Activated CD4-positive, alpha-beta T cell treated with anti-CD3 and anti-CD28 coated beads for 36 hours (primary cell): ENCODE data around the gene BICD1. TPM values are rescaled to one million over a fixed set of nuclear protein-coding genes. Genes with fewer than 3 reads are reported as not detected.

Experiments
- ATAC-seq: fragments of 200-7000 bp; cut with Tn5 transposase; one replicate; pipeline ENCODE4 v1.10.0; 2021; ENCODE audit warnings: mild to moderate bottlenecking, moderate library complexity
- CTCF ChIA-PET: fragments of 350-600 bp; sonication (Branson Sonifier 250); formaldehyde crosslinking; loops from one replicate; lab custom pipeline; 2021; ENCODE audit warnings: antibody characterized with exemption; lab: Charles Lee
- POLR2A ChIA-PET: fragments of 350-600 bp; sonication (Branson Sonifier 250); formaldehyde crosslinking; loops from one replicate; lab custom pipeline; 2021; ENCODE audit warnings: antibody characterized with exemption, inconsistent platforms; lab: Charles Lee
- DNase-seq: peaks from one replicate; pipeline ENCODE4 v3.0.0-alpha.2; 2020
- H3K27ac Mint-ChIP-seq: one replicate; pipeline ENCODE4 v1.8.0; 2021; ENCODE audit warnings: mixed read lengths
- H3K27me3 Mint-ChIP-seq: one replicate; pipeline ENCODE4 v1.8.0; 2021; ENCODE audit warnings: mixed read lengths
- H3K36me3 Mint-ChIP-seq: one replicate; pipeline ENCODE4 v1.8.0; 2021; ENCODE audit warnings: low read depth, mixed read lengths
- H3K4me1 Mint-ChIP-seq: one replicate; pipeline ENCODE4 v1.8.0; 2021; ENCODE audit warnings: mixed read lengths
- H3K4me3 Mint-ChIP-seq: one replicate; pipeline ENCODE4 v1.8.0; 2021; ENCODE audit warnings: mild to moderate bottlenecking, moderate library complexity, mixed read lengths
- H3K9me3 Mint-ChIP-seq: one replicate; pipeline ENCODE4 v1.8.0; 2021; ENCODE audit warnings: low read depth, mixed read lengths
- intact Hi-C, 2 experiments: fragments of 100-400 bp; cut with DNase I in 1 of 2; cut with micrococcal nuclease in 1 of 2; formaldehyde crosslinking; loops; one replicate each; pipeline versions ENCODE4 v1.14.2 to v1.15.1; 2022 to 2024; cut with DNase I, micrococcal nuclease
- total RNA-seq, 2 experiments: library from RNA; stranded (reverse); gene quantifications; one replicate each; pipeline ENCODE4 v1.2.3, GENCODE V29; 2021

Gene BICD1
- total RNA-seq, 2 experiments from 2014 or later: 12.7 to 15.1 TPM

DNA sequence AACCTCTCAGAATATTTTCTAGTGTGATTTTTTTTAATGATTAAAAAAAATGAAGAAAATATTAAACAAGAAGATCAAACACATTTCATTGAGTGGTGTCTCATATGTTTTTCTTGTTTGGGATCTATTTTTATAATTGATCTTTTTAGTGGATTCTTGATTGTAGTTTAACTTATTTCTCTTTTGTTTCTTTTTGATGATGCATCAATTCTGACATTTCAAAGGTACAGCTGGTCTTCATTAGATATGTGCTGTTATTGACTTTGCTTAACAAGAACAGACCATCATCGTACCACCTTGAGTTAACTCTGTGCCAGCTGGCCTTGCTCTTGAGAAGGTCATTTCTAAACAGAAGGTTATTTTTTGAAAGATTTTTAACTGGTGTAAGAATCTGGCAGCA lies 246.9 kb downstream of the BICD1 start:
- Mint-ChIP-seq H3K9me3 (no peaks in the 10 kb centered on the region), H3K27ac (no peak overlapping the region), H3K4me3 (no peak overlapping the region), H3K36me3 (no peaks in the 10 kb centered on the region), H3K27me3 (no peaks in the 10 kb centered on the region), H3K4me1 (no peaks in the 10 kb centered on the region)
- POLR2A ChIA-PET: no interaction called here
- ATAC-seq (no peak), DNase-seq (no peak)
- CTCF ChIA-PET: no interaction called here
- intact Hi-C loops: no loop called here

DNA sequence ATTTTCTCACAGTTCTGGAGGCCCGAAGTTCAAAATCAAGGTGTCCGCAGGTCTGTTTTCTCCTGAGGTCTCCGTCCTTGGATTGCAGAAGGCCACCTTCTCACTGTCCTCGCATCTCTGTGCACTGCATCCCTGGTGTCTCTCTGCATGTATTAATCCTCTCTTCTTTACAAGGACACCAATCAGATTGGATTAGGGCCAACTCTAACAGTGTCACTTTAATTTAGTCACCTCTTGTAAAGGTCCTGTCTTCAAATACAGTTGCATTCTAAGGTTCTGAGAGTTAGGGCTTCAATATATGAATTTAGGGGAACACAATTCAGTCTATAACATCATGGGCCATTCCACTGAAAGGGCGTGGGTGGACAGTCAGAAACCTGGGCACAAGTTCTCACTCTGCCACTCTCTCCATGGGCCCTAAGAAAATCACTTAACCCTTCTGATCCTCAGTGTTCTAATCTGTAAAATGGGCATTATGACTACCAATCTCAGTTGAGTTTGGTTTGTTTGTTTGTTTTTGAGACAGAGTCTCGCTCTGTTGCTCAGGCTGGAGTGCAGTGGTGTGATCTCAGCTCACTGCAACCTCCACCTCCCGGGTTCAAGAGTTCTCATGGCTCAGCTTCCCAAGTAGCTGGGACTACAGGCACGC lies 251.1 kb downstream of the BICD1 start:
- Mint-ChIP-seq H3K4me1 (no peaks in the 10 kb centered on the region), H3K27me3 (no peaks in the 10 kb centered on the region), H3K4me3 (no peak overlapping the region), H3K9me3 (no peaks in the 10 kb centered on the region), H3K27ac (no peak overlapping the region), H3K36me3 (no peaks in the 10 kb centered on the region)
- ChIA-PET POLR2A (no interaction called here), CTCF (no interaction called here)
- ATAC-seq (no peak), DNase-seq (no peak)
- intact Hi-C loops: no loop called here

DNA sequence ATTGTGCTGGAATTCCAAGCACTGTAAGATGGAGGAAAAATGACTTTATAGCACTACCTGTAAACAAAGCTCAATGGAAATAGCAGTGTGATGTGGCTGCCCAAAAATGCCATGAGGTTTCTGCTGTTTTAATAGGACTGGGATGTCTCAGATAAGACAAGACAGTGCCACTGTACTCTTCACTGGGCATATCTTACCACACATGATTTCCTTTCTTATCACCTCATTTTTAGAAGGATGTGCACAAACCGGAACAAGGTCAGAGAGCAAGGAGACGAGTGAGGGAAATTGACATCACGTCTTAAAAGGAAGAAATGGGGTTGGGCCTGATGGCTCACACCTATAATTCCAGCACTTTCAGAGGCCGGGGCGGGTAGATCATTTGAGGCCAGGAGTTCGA lies 254.3 kb downstream of the BICD1 start:
- intact Hi-C loops: loop anchor here in 1 of 2 experiments (10.0 kb wide), 1 partner anchor 314 kb away; the partner anchor contains the start of gene DNM1L
- no peaks in the 10 kb centered on the region for H3K27me3 Mint-ChIP-seq
- CTCF ChIA-PET: interaction anchor here (0.6 kb wide), 1 partner anchor 199 kb away, joined by 3 read pairs; no protein-coding TSS in a partner anchor
- POLR2A ChIA-PET: no interaction called here
- no peak for DNase-seq
- H3K9me3 Mint-ChIP-seq: no peaks in the 10 kb centered on the region
- ATAC-seq: no peak
- H3K36me3 Mint-ChIP-seq: no peaks in the 10 kb centered on the region
- H3K4me1 Mint-ChIP-seq: no peaks in the 10 kb centered on the region
- no peak overlapping the region for H3K27ac Mint-ChIP-seq
- H3K4me3 Mint-ChIP-seq: no peak overlapping the region

DNA sequence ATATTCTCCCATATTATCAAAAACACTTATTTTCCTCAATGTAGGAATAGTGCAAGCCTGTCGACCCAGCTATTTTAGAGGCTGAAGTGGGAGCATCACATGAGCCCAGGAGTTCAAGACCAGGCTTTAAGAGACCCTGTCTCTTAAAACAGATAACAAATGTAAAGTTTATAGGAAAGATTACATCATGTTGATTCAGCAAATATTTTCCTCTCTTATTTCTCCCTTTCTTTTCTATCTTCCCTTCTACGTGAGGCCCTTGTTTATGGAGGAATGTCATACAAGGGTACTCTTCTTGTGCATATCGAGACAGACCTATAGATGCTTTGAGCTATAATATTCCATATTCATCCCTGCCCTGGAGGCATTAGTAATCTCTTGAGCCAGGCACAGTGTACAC lies 256.2 kb downstream of the BICD1 start:
- Mint-ChIP-seq H3K9me3 (no peaks in the 10 kb centered on the region), H3K36me3 (no peaks in the 10 kb centered on the region), H3K27ac (no peak overlapping the region), H3K4me1 (no peaks in the 10 kb centered on the region), H3K27me3 (no peaks in the 10 kb centered on the region), H3K4me3 (no peak overlapping the region)
- POLR2A ChIA-PET: no interaction called here
- CTCF ChIA-PET: no interaction called here
- DNase-seq: no peak
- intact Hi-C loops: loop anchor here in 1 of 2 experiments (10.0 kb wide), 1 partner anchor 312 kb away; the partner anchor contains the start of gene DNM1L
- ATAC-seq: no peak

DNA sequence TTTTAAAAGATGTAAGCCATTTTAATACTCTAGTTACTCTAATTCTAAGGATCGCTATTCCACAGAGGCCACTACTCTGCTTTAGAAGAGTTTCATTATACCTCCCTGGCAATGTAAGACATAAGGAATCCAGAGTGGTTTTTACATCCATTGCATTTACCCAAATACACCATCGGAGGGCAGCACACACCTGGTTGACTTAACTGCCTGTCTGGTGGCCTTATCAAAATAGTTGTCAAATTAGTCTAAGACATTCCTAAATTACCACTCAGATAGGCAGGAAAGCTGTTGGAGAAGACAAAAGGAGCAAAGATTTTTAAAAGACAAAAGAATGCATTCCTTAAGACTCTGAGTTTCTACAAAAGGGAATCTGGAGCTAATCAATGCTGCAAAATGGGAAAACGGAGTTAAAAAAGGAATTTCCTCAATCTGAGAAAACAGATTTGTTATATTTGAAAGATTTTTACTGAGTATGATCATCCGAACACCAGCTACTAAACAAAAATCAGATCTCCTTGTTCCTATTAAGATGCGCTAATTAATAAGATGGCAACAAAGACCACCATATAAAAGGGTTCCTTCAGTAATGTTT lies 258.9 kb downstream of the BICD1 start:
- no peaks in the 10 kb centered on the region for H3K36me3 Mint-ChIP-seq
- ATAC-seq (peak; percentile 49), DNase-seq (peak; percentile 64)
- H3K4me1 Mint-ChIP-seq: no peaks in the 10 kb centered on the region
- POLR2A ChIA-PET: no interaction called here
- no peaks in the 10 kb centered on the region for H3K27me3 Mint-ChIP-seq
- H3K27ac Mint-ChIP-seq: no peak overlapping the region
- H3K9me3 Mint-ChIP-seq: no peaks in the 10 kb centered on the region
- CTCF ChIA-PET: interaction anchor here (0.7 to 1.1 kb wide), 8 partner anchors 9 to 387 kb away, joined by 3 to 5 read pairs (median 4); no protein-coding TSS in a partner anchor
- intact Hi-C loops: loop anchor here (1.0 to 10.0 kb wide), 7 partner anchors 92 to 1657 kb away; partner anchors contain the start of genes ALG10 (in 2 of the 2) and DNM1L (in 2 of the 2)
- no peak overlapping the region for H3K4me3 Mint-ChIP-seq

DNA sequence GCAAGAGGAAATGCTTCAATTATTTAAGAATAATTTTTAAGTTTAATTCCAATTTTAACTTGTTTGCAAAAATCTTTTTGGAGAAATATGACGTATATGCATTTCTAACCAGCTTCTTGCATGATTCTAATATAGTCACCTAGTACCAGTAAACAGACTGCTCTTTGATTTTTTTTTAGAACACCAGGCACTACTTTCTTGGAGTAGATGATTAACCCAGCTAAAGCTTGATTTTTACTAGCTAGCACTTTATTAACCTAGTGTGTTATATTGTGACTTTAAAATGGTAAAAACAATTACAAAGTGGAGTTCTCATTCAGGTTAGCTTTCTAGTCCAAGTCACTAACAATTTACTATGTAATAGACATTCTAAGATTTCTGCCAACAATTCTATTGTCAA lies 260.1 kb downstream of the BICD1 start:
- intact Hi-C loops: loop anchor here (5.0 to 10.0 kb wide), 4 partner anchors 91 to 1656 kb away; partner anchors contain the start of genes ALG10 (in 2 of the 2) and DNM1L (in 1 of the 2)
- ChIA-PET POLR2A (interaction anchor here (1.1 kb wide), 1 partner anchor 714 kb away, joined by 5 read pairs; no protein-coding TSS in a partner anchor), CTCF (interaction anchor here (0.6 to 0.9 kb wide), 3 partner anchors 10 to 800 kb away, joined by 3 to 5 read pairs (median 3); no protein-coding TSS in a partner anchor)
- Mint-ChIP-seq H3K9me3 (no peaks in the 10 kb centered on the region), H3K36me3 (no peaks in the 10 kb centered on the region), H3K4me1 (no peaks in the 10 kb centered on the region), H3K27me3 (no peaks in the 10 kb centered on the region), H3K4me3 (no peak overlapping the region), H3K27ac (no peak overlapping the region)
- no peak for DNase-seq
- no peak for ATAC-seq

DNA sequence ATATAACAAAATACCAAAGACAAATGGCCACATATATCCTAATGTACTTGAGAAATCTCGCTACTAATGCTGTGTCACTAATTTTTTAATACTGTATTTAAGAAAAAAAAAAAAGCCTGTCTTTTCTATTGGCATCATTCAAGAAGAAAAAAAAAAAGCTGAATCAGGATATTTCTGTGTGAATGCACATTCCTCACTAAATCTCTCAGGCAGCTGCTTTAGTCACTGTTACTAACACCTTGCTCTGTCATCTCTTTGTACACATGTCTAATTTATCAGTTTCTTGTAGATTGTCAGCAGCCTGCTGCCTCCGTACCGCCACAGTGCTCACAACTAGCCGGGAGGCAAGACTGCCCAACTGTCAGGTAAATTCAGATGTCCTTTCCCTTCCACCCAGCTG lies 260.7 kb downstream of the BICD1 start:
- H3K27ac Mint-ChIP-seq: no peak overlapping the region
- ChIA-PET CTCF (interaction anchor here (0.6 kb wide), 2 partner anchors 179 to 316 kb away, joined by 3 to 5 read pairs; no protein-coding TSS in a partner anchor), POLR2A (interaction anchor here (0.6 to 1.1 kb wide), 2 partner anchors 714 to 844 kb away, joined by 5 to 8 read pairs; no protein-coding TSS in a partner anchor)
- H3K27me3 Mint-ChIP-seq: no peaks in the 10 kb centered on the region
- no peak overlapping the region for H3K4me3 Mint-ChIP-seq
- H3K4me1 Mint-ChIP-seq: no peaks in the 10 kb centered on the region
- intact Hi-C loops: loop anchor here (5.0 to 10.0 kb wide), 4 partner anchors 90 to 1655 kb away; partner anchors contain the start of genes ALG10 (in 2 of the 2) and DNM1L (in 1 of the 2)
- H3K9me3 Mint-ChIP-seq: no peaks in the 10 kb centered on the region
- H3K36me3 Mint-ChIP-seq: no peaks in the 10 kb centered on the region
- DNase-seq (no peak), ATAC-seq (no peak)

DNA sequence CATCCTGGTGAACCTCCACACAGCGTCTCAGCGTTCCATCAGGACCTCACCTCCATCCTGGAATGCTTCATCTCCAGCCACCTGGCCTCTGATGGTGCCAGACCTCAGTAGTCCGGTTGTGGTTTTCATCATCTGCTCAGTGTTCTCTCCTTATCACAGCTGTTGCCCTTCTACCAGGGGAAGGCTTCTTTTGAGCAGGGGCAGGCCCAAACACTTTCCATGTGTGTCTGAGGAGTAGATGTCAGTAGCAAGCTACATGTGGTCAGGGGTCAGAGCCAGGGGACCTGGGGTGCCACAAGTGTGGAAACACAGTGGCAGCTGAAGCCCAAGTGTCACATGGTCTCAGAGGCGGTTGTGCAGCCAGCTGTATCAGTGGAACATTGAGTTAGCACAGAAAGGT lies 262.6 kb downstream of the BICD1 start:
- Mint-ChIP-seq H3K9me3 (no peaks in the 10 kb centered on the region), H3K27me3 (no peaks in the 10 kb centered on the region), H3K27ac (no peak overlapping the region), H3K4me1 (no peaks in the 10 kb centered on the region), H3K4me3 (no peak overlapping the region), H3K36me3 (no peaks in the 10 kb centered on the region)
- ChIA-PET POLR2A (no interaction called here), CTCF (no interaction called here)
- intact Hi-C loops: loop anchor here (5.0 to 10.0 kb wide), 4 partner anchors 88 to 1653 kb away; partner anchors contain the start of genes ALG10 (in 2 of the 2) and DNM1L (in 1 of the 2)
- ATAC-seq (no peak), DNase-seq (no peak)

DNA sequence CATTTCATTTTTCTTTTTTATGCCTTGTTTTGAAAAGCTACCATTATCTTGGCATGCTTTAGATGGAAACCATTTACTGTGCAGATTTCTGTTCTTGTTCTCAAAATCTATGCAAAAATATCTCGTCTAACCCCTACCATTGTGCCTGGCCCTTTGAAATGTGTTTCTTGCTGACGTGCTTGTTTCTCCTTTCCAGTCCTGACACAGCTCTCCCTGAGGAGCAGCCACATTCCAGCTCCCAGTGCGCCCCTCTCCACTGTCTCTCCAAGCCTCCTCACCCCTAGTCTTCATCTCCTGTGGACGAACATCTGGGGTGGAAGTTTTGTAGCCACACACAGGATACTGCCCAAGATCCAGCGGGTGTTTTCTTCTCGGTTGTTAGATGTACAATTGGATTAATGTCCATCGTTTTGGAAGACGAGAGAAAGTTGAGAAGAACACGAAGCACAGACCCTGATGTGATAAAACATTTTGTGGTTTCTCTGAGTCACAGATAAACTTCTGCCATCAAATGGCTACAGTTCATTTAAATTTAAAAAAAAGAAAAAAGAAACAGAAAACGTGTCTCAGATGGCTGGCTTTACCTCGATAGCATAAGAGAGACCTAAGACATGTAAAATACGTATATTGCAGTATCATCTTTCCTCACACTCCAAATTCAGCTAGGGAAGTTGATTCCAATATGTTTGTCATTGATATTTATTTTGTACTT lies 270.9 kb downstream of the BICD1 start:
- Mint-ChIP-seq H3K27ac (no peak overlapping the region), H3K4me1 (no peaks in the 10 kb centered on the region), H3K36me3 (peaks cover 1% of the 10 kb centered on the region), H3K27me3 (no peaks in the 10 kb centered on the region), H3K4me3 (no peak overlapping the region), H3K9me3 (no peaks in the 10 kb centered on the region)
- ChIA-PET POLR2A (no interaction called here), CTCF (interaction anchor here (0.6 to 0.9 kb wide), 2 partner anchors 13 to 16 kb away, joined by 3 to 4 read pairs; no protein-coding TSS in a partner anchor)
- DNase-seq (no peak), ATAC-seq (no peak)
- intact Hi-C loops: no loop called here

DNA sequence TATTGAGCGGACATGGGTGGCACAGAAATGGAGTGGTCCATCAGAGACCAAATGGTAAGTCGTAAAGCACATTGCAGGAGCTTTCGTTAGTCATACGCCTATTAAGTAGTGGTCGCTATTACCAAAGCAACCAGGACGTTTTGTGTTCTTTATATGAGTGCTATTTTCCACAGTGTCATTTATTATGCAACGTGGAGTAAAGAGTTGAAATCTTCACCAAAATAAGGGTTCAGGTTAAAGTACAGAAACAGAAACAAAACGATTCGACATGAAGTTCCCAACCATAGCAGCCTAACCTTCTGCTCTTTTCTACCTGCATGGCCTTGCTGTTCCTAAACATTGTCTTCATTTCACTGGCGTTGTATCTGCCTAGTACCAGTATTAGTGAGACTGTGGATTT lies 272.6 kb downstream of the BICD1 start:
- H3K36me3 Mint-ChIP-seq: peaks cover 1% of the 10 kb centered on the region
- no peaks in the 10 kb centered on the region for H3K9me3 Mint-ChIP-seq
- ChIA-PET CTCF (no interaction called here), POLR2A (no interaction called here)
- intact Hi-C loops: no loop called here
- ATAC-seq (no peak), DNase-seq (no peak)
- no peak overlapping the region for H3K27ac Mint-ChIP-seq
- no peaks in the 10 kb centered on the region for H3K27me3 Mint-ChIP-seq
- H3K4me1 Mint-ChIP-seq: no peaks in the 10 kb centered on the region
- H3K4me3 Mint-ChIP-seq: no peak overlapping the region

DNA sequence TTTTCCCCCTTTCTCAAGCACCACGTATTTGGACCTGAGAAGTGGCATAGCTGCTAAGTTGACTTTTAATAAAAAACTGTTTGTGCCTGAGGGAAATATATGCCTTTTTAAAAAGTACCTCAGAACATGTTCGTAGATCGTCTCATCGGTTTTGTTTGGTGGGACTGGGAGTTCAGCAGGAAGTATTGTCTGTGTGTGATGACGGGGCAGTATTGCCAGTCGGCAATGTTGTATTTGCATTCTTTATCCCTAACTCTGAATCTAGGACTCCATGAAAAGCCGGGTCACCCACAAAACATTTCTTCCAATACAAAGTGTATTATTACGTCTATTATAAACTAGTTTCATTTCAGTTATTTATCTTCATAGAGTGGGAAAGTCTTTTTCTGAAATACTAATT lies 273.0 kb downstream of the BICD1 start:
- no peaks in the 10 kb centered on the region for H3K27me3 Mint-ChIP-seq
- H3K4me3 Mint-ChIP-seq: no peak overlapping the region
- no peak for ATAC-seq
- no peak for DNase-seq
- peaks cover 1% of the 10 kb centered on the region for H3K36me3 Mint-ChIP-seq
- intact Hi-C loops: no loop called here
- H3K27ac Mint-ChIP-seq: no peak overlapping the region
- POLR2A ChIA-PET: no interaction called here
- CTCF ChIA-PET: no interaction called here
- no peaks in the 10 kb centered on the region for H3K4me1 Mint-ChIP-seq
- no peaks in the 10 kb centered on the region for H3K9me3 Mint-ChIP-seq
